Adrenal gland (tissue), 5 donors: ENCODE data around the gene TRIM24.

Experiments used
- POLR2A ChIP-seq, 2 donors: fragments of 450-650 bp; IDR thresholded peaks; one replicate each; pipeline ENCODE4 v1.6.1; 2017; ENCODE audit warnings: antibody characterized with exemption in 2 of 2, mild to moderate bottlenecking in 2 of 2, moderate library complexity in 1 of 2
- TF ChIP-seq, protein P1 (sequence below), 6 experiments: fragments of 450-650 bp in 4 of 6; fragments of 200-600 bp in 2 of 6; sonication (generic) in 1 of 6; IDR thresholded peaks; 1 replicate in 5 of 6; 2 replicates in 1 of 6; pipeline versions ENCODE4 v1.5.1 to v1.8.0; 2016 to 2021; ENCODE audit warnings: antibody characterized with exemption in 6 of 6, mild to moderate bottlenecking in 2 of 6, moderate library complexity in 1 of 6
- donor health status: DM: no; HTN: no; CAD: no.

DNA sequence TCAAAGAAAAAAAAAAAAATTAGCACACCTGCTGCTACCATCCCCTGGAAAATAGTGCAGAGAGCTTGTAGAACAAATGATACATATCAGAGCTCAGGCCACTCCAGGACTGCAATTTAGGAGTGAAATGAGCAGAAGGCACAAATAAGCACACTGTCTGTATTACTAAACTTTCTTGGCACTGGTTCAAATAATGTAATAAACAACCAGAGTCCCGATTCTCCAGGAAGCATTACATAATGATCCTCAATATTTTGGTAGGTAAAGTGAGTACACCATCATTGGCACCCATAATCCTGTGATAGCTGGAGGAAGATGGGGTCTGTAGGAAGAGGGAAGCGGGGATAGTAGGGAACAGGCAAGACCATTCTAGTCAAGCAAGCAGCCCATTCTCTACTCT lies 166.8 kb downstream of the TRIM24 start:
- TF ChIP-seq, protein P1, sequence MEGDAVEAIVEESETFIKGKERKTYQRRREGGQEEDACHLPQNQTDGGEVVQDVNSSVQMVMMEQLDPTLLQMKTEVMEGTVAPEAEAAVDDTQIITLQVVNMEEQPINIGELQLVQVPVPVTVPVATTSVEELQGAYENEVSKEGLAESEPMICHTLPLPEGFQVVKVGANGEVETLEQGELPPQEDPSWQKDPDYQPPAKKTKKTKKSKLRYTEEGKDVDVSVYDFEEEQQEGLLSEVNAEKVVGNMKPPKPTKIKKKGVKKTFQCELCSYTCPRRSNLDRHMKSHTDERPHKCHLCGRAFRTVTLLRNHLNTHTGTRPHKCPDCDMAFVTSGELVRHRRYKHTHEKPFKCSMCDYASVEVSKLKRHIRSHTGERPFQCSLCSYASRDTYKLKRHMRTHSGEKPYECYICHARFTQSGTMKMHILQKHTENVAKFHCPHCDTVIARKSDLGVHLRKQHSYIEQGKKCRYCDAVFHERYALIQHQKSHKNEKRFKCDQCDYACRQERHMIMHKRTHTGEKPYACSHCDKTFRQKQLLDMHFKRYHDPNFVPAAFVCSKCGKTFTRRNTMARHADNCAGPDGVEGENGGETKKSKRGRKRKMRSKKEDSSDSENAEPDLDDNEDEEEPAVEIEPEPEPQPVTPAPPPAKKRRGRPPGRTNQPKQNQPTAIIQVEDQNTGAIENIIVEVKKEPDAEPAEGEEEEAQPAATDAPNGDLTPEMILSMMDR (IDR thresholded peaks at IDR 0.05) = no peak
- TF ChIP-seq POLR2A (IDR thresholded peaks at IDR 0.05) = no peak
